ENCODE results near the gene HIVEP3.

Gene HIVEP3

GRCh38 chr1:41878495-41878894 is 40.2 kb downstream of the HIVEP3 start:
- Histone ChIP-seq H3K9ac (ENCODE audit: low read length) (no peak overlapping the region), H3K4me3 (ENCODE audit: low read length) (no peak overlapping the region), H3K36me3 (ENCODE audit: control insufficient read depth, insufficient read depth, low read length) (no peaks in the 10 kb centered on the region), H3K4me1 (ENCODE audit: control insufficient read depth, insufficient read depth, low read length) (peaks cover 17% of the 10 kb centered on the region), H3K27me3 (ENCODE audit: control insufficient read depth, insufficient read depth, low read length) (no peaks in the 10 kb centered on the region), H3K9me3 (ENCODE audit: control insufficient read depth, low read length) (no peaks in the 10 kb centered on the region)

GRCh38 chr1:41876576-41877445 is 41.9 kb downstream of the HIVEP3 start:
- Histone ChIP-seq H3K9me3 (ENCODE audit: control insufficient read depth, low read length) (no peaks in the 10 kb centered on the region), H3K27me3 (ENCODE audit: control insufficient read depth, insufficient read depth, low read length) (no peaks in the 10 kb centered on the region), H3K9ac (ENCODE audit: low read length) (no peak overlapping the region), H3K36me3 (ENCODE audit: control insufficient read depth, insufficient read depth, low read length) (no peaks in the 10 kb centered on the region), H3K4me1 (ENCODE audit: control insufficient read depth, insufficient read depth, low read length) (peaks cover 4% of the 10 kb centered on the region), H3K4me3 (ENCODE audit: low read length) (no peak overlapping the region)

DNA sequence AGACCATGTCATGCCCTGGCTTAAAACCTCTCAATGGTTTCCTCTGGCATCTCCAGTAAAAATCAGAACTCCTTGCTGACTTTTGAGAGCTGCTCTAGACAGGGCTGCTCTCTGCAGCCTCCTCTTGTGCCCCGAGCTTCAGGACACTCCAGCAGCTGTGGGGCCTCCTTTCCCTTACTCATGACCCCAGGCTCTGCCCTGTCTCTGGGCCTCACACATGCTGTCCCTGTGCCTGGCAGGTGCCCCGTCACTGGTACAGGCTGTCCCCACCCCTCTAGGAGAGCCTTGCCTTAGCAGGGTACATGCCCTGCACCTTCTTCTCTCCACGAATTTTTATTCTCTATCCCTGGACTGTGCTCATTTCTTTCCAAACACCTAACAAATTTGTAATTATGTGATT is 43.2 kb downstream of the HIVEP3 start:
- Histone ChIP-seq H3K36me3 (ENCODE audit: control insufficient read depth, insufficient read depth, low read length) (no peaks in the 10 kb centered on the region), H3K4me1 (ENCODE audit: control insufficient read depth, insufficient read depth, low read length) (no peaks in the 10 kb centered on the region), H3K27me3 (ENCODE audit: control insufficient read depth, insufficient read depth, low read length) (no peaks in the 10 kb centered on the region), H3K9ac (ENCODE audit: low read length) (no peak overlapping the region), H3K9me3 (ENCODE audit: control insufficient read depth, low read length) (no peaks in the 10 kb centered on the region), H3K4me3 (ENCODE audit: low read length) (no peak overlapping the region)

GRCh38 chr1:41874903-41875411 is 43.8 kb downstream of the HIVEP3 start:
- Histone ChIP-seq H3K36me3 (ENCODE audit: control insufficient read depth, insufficient read depth, low read length) (no peaks in the 10 kb centered on the region), H3K4me3 (ENCODE audit: low read length) (no peak overlapping the region), H3K9ac (ENCODE audit: low read length) (no peak overlapping the region), H3K9me3 (ENCODE audit: control insufficient read depth, low read length) (no peaks in the 10 kb centered on the region), H3K27me3 (ENCODE audit: control insufficient read depth, insufficient read depth, low read length) (no peaks in the 10 kb centered on the region), H3K4me1 (ENCODE audit: control insufficient read depth, insufficient read depth, low read length) (no peaks in the 10 kb centered on the region)

DNA sequence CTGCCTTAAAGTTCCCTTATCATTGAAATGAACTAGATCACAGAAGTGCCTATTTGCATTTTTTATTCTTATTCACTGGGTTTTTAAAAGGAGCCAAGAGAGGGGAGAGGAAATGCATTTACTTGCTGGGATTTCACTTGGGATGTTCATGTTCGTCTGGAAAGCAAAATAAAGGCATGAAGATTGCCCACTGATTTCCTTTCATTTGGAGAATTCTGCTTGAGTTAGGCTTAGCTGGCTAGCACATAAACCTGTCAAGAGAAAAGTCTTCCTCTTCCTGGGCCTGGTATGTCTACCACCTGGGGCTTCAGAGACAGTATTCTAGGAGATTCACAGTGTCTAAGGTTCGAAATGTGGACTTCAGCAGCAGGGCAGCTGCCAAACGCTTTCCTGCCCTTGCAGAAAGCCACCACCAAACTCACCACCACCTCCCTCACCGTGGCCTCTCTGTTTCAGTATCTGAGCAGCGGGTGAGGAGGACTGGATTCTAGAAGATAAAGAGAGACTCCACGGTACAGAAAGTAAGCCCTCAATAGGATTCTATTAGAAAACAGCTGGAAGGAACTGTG is 44.5 kb downstream of the HIVEP3 start:
- no peak overlapping the region for H3K9ac ChIP-seq (ENCODE audit: low read length)
- no peaks in the 10 kb centered on the region for H3K27me3 ChIP-seq (ENCODE audit: control insufficient read depth, insufficient read depth, low read length)
- H3K36me3 ChIP-seq (ENCODE audit: control insufficient read depth, insufficient read depth, low read length): no peaks in the 10 kb centered on the region
- no peaks in the 10 kb centered on the region for H3K4me1 ChIP-seq (ENCODE audit: control insufficient read depth, insufficient read depth, low read length)
- H3K4me3 ChIP-seq (ENCODE audit: low read length): no peak overlapping the region
- no peaks in the 10 kb centered on the region for H3K9me3 ChIP-seq (ENCODE audit: control insufficient read depth, low read length)

DNA sequence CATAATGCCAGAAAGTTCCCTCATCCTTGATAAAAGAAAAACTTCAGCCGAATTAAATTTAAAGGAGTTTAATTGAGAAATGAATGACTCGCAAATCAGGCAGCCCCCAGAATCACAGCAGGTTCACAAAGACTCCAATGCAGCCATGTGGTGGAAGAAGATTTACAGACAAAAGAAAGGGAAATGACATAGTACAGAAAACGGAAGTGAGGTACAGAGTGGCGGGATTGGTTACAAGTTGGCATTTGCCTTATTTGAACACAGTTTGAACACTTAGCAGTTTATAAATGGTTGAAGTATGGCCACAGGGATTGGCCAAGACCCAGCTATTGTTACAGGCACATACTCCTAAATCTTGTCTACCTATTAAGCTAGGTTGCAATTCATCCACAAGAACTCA is 46.6 kb downstream of the HIVEP3 start:
- Histone ChIP-seq H3K9ac (ENCODE audit: low read length) (no peak overlapping the region), H3K36me3 (ENCODE audit: control insufficient read depth, insufficient read depth, low read length) (no peaks in the 10 kb centered on the region), H3K4me1 (ENCODE audit: control insufficient read depth, insufficient read depth, low read length) (no peaks in the 10 kb centered on the region), H3K9me3 (ENCODE audit: control insufficient read depth, low read length) (no peaks in the 10 kb centered on the region), H3K4me3 (ENCODE audit: low read length) (no peak overlapping the region), H3K27me3 (ENCODE audit: control insufficient read depth, insufficient read depth, low read length) (no peaks in the 10 kb centered on the region)

GRCh38 chr1:41870076-41870562 is 48.6 kb downstream of the HIVEP3 start:
- Histone ChIP-seq H3K4me1 (ENCODE audit: control insufficient read depth, insufficient read depth, low read length) (no peaks in the 10 kb centered on the region), H3K9ac (ENCODE audit: low read length) (no peak overlapping the region), H3K9me3 (ENCODE audit: control insufficient read depth, low read length) (no peaks in the 10 kb centered on the region)

DNA sequence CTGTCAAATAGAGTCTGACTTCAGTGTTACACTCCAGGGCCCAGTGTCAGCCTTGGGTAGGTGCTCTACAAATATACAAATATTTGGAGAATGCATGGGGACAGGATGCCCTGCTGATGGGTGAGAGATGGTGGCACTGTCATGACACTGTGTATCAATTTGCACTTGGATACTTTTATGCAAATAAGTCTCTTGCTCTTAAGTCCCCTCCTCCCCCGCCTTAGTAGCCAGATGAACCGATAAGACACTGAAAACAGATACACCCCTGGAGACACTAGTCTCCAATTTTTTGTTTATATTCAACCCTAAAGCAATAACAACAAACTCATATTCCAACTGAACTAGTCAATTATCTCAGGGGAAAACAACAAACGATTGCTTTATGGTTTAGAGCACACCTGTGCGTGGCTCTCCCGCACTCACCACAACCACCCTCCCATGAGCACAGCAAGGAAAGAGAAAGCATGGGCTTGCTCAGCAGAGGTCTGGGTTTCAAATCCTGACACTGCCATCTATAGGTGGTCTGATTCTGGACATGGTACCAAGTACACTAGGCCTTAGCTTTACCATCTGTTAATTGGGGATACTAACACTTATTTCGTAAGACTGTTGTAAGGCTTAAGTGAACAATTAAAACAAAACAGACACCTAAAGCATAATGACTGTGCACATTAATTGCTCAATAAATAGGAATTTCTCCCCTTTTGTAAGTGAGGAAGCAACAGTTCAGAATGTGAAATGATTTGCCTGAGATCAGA is 50.3 kb downstream of the HIVEP3 start:
- no peak overlapping the region for H3K4me3 ChIP-seq (ENCODE audit: low read length)
- H3K27me3 ChIP-seq (ENCODE audit: control insufficient read depth, insufficient read depth, low read length): no peaks in the 10 kb centered on the region
- H3K9me3 ChIP-seq (ENCODE audit: control insufficient read depth, low read length): no peaks in the 10 kb centered on the region
- no peak overlapping the region for H3K9ac ChIP-seq (ENCODE audit: low read length)
- no peaks in the 10 kb centered on the region for H3K4me1 ChIP-seq (ENCODE audit: control insufficient read depth, insufficient read depth, low read length)
- no peaks in the 10 kb centered on the region for H3K36me3 ChIP-seq (ENCODE audit: control insufficient read depth, insufficient read depth, low read length)

More at GRCh38 chr1:41870076-41870562, 48.6 kb downstream of the HIVEP3 start:
- H3K36me3 ChIP-seq (ENCODE audit: control insufficient read depth, insufficient read depth, low read length): no peaks in the 10 kb centered on the region
- no peak overlapping the region for H3K4me3 ChIP-seq (ENCODE audit: low read length)
- no peaks in the 10 kb centered on the region for H3K27me3 ChIP-seq (ENCODE audit: control insufficient read depth, insufficient read depth, low read length)

DNA sequence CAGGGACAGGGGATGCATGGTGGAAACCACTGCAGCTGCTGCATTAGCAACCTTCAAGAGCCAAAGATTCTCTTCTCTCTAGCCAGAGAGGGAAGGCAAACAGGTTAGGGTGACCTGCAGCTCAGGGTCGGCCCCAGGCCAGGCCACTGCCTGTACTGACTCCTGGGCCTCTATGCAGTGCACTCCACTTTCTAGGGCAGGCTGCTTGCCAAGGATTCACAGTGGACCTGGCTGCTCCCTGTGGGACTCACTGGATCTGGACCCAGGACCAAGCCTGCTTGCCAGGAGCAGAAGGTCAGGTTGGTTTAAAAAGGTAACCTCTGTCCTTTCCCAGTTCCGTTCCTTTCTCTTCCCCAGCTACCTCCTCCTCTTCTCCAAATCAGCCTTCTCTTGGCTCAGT is 52.4 kb downstream of the HIVEP3 start:
- Histone ChIP-seq H3K9me3 (ENCODE audit: control insufficient read depth, low read length) (no peaks in the 10 kb centered on the region), H3K4me1 (ENCODE audit: control insufficient read depth, insufficient read depth, low read length) (no peaks in the 10 kb centered on the region), H3K9ac (ENCODE audit: low read length) (no peak overlapping the region), H3K4me3 (ENCODE audit: low read length) (no peak overlapping the region), H3K36me3 (ENCODE audit: control insufficient read depth, insufficient read depth, low read length) (no peaks in the 10 kb centered on the region), H3K27me3 (ENCODE audit: control insufficient read depth, insufficient read depth, low read length) (no peaks in the 10 kb centered on the region)

GRCh38 chr1:41864471-41865040 is 54.2 kb downstream of the HIVEP3 start:
- Histone ChIP-seq H3K9me3 (ENCODE audit: control insufficient read depth, low read length) (no peaks in the 10 kb centered on the region), H3K27me3 (ENCODE audit: control insufficient read depth, insufficient read depth, low read length) (no peaks in the 10 kb centered on the region)

DNA sequence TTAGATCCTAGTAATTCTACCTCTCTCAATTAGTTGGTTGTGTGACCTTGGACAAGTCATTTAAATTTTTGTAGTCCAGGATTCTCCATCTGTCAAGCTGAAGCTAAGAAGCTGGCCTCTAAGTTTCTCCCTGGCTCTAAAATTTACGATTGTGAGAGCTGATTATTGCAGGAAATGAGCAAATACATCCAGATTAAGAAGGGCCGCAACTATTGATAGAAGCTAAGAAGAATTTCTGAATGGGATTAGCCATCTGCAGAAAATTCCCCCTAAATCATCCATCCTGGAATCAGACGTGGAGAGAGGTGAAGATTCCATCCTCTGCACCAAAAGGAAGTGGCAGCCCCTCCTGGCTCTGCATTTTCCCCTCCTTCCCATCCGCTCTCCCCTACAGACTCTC is 55.0 kb downstream of the HIVEP3 start:
- no peaks in the 10 kb centered on the region for H3K36me3 ChIP-seq (ENCODE audit: control insufficient read depth, insufficient read depth, low read length)
- no peaks in the 10 kb centered on the region for H3K9me3 ChIP-seq (ENCODE audit: control insufficient read depth, low read length)
- H3K4me1 ChIP-seq (ENCODE audit: control insufficient read depth, insufficient read depth, low read length): no peaks in the 10 kb centered on the region
- H3K27me3 ChIP-seq (ENCODE audit: control insufficient read depth, insufficient read depth, low read length): no peaks in the 10 kb centered on the region
- no peak overlapping the region for H3K4me3 ChIP-seq (ENCODE audit: low read length)
- no peak overlapping the region for H3K9ac ChIP-seq (ENCODE audit: low read length)

More at GRCh38 chr1:41864471-41865040, 54.2 kb downstream of the HIVEP3 start:
- Histone ChIP-seq H3K4me3 (ENCODE audit: low read length) (no peak overlapping the region), H3K9ac (ENCODE audit: low read length) (no peak overlapping the region), H3K36me3 (ENCODE audit: control insufficient read depth, insufficient read depth, low read length) (no peaks in the 10 kb centered on the region), H3K4me1 (ENCODE audit: control insufficient read depth, insufficient read depth, low read length) (no peaks in the 10 kb centered on the region)

Data from mucosa of stomach (tissue), 1 donor.